HepG2 (cell line): ENCODE data around the gene TBC1D14. TPM values are rescaled to one million over a fixed set of nuclear protein-coding genes. Genes with fewer than 3 reads are reported as not detected.

ENCODE experiments used
- E2F5 ChIP-seq: sonication (generic); formaldehyde crosslinking; conservative IDR thresholded peaks from 2 replicates; pipeline ENCODE4 v1.4.0; 2020; ENCODE audit warnings: missing genetic modification reagents
- HMGXB4 ChIP-seq, 2 experiments: sonication (generic) in 1 of 2; formaldehyde crosslinking in 1 of 2; IDR thresholded peaks; 2 replicates each; pipeline versions ENCODE4 v1.4.0 to v1.6.1; 2018 to 2020; ENCODE audit warnings: missing genetic modification reagents in 2 of 2, borderline replicate concordance in 1 of 2, low read depth in 1 of 2, mild to moderate bottlenecking in 1 of 2, missing biosample characterization in 1 of 2
- KDM1A ChIP-seq: IDR thresholded peaks from 2 replicates; pipeline ENCODE4 v1.6.1; 2016; ENCODE audit warnings: missing compliant biosample characterization
- MXI1 ChIP-seq: IDR thresholded peaks from 3 replicates; pipeline ENCODE4 v1.6.1; 2012; ENCODE audit warnings: low read depth, low read length, inconsistent platforms, borderline replicate concordance
- NONO ChIP-seq, 2 experiments: fragments of 450-650 bp in 1 of 2; sonication (generic) in 1 of 2; formaldehyde crosslinking in 1 of 2; IDR thresholded peaks in 1 of 2; conservative IDR thresholded peaks in 1 of 2; 2 replicates each; pipeline versions ENCODE4 v1.6.1 to v1.8.0; 2017 to 2022; ENCODE audit warnings: mild to moderate bottlenecking in 1 of 2, missing genetic modification reagents in 1 of 2, moderate library complexity in 1 of 2
- NR2F6 ChIP-seq, 2 experiments: IDR thresholded peaks; 2 replicates each; pipeline ENCODE4 v1.6.1; 2016; ENCODE audit warnings: antibody characterized with exemption in 1 of 2, mild to moderate bottlenecking in 1 of 2
- SAP130 ChIP-seq: IDR thresholded peaks from 2 replicates; pipeline ENCODE4 v1.6.1; 2016; ENCODE audit warnings: low read depth
- SP1 ChIP-seq, 2 experiments: fragments of 450-650 bp in 1 of 2; sonication (generic) in 1 of 2; formaldehyde crosslinking in 1 of 2; IDR thresholded peaks; 2 replicates each; pipeline versions ENCODE4 v1.4.0 to v1.6.1; 2016 to 2020; ENCODE audit warnings: missing genetic modification reagents in 1 of 2
- SP140L ChIP-seq: sonication (generic); formaldehyde crosslinking; IDR thresholded peaks from 2 replicates; pipeline ENCODE4 v1.4.0; 2020; ENCODE audit warnings: missing genetic modification reagents, borderline replicate concordance
- XBP1 ChIP-seq: sonication (generic); formaldehyde crosslinking; IDR thresholded peaks from 2 replicates; pipeline ENCODE4 v1.5.0; 2020; ENCODE audit warnings: missing genetic modification reagents
- ZBTB2 ChIP-seq: sonication (generic); formaldehyde crosslinking; IDR thresholded peaks from 2 replicates; pipeline ENCODE4 v1.8.0; 2022; ENCODE audit warnings: low read depth, missing genetic modification reagents
- ZFP36L1 ChIP-seq: sonication (generic); formaldehyde crosslinking; IDR thresholded peaks from 2 replicates; pipeline ENCODE4 v1.8.0; 2022; ENCODE audit warnings: mild to moderate bottlenecking, missing genetic modification reagents, moderate library complexity
- ZNF264 ChIP-seq: sonication (generic); formaldehyde crosslinking; IDR thresholded peaks from 2 replicates; pipeline ENCODE4 v1.4.0; 2020; ENCODE audit warnings: missing genetic modification reagents
- ZNF3 ChIP-seq: IDR thresholded peaks from 2 replicates; pipeline ENCODE4 v1.7.0; 2017; ENCODE audit warnings: inconsistent platforms
- ZNF432 ChIP-seq: sonication (generic); formaldehyde crosslinking; IDR thresholded peaks from 2 replicates; pipeline ENCODE4 v1.5.0; 2020; ENCODE audit warnings: missing genetic modification reagents, mild to moderate bottlenecking, borderline replicate concordance
- ZNF644 ChIP-seq: IDR thresholded peaks from 2 replicates; pipeline ENCODE4 v1.6.1; 2016; ENCODE audit warnings: low read depth
- ZNF720 ChIP-seq: sonication (generic); formaldehyde crosslinking; IDR thresholded peaks from 2 replicates; pipeline ENCODE4 v1.4.0; 2020; ENCODE audit warnings: missing genetic modification reagents
- ZSCAN25 ChIP-seq: sonication (generic); formaldehyde crosslinking; IDR thresholded peaks from 2 replicates; pipeline ENCODE4 v1.8.0; 2022; ENCODE audit warnings: mild to moderate bottlenecking, missing genetic modification reagents
- ZSCAN9 ChIP-seq: IDR thresholded peaks from 2 replicates; pipeline ENCODE4 v1.6.1; 2016; ENCODE audit warnings: borderline replicate concordance
- polyA plus RNA-seq, 8 experiments: library from polyadenylated mRNA; depleted of rRNA in 3 of 8; stranded (reverse) in 7 of 8; unstranded in 1 of 8; fragments of >200 nt; fragmentation: Illumina TruSeq in 4 of 8; extraction: Trizol in 4 of 8; gene quantifications; 2 replicates each; pipeline versions ENCODE4 v1.2.1 to v1.2.3, GENCODE V29; 2011 to 2016; ENCODE audit warnings: low read depth in 4 of 8, missing spikeins in 1 of 8, mixed read lengths in 1 of 8; ENCODE audit not compliant: insufficient read depth in 1 of 8
- total RNA-seq, 5 experiments: library from RNA; depleted of rRNA; stranded (reverse); fragments of >200 nt; fragmentation: Illumina TruSeq; extraction: Trizol; gene quantifications; 2 replicates each; pipeline ENCODE4 v1.2.3, GENCODE V29; 2016; ENCODE audit warnings: low read depth in 1 of 5
- TF ChIP-seq, protein P1 (sequence below): sonication (generic); formaldehyde crosslinking; IDR thresholded peaks from 2 replicates; pipeline ENCODE4 v1.4.0; 2020; ENCODE audit warnings: missing genetic modification reagents, borderline replicate concordance
- TF ChIP-seq, protein P2 (sequence below): sonication (generic); formaldehyde crosslinking; IDR thresholded peaks from 2 replicates; pipeline ENCODE4 v1.5.0; 2020; ENCODE audit warnings: missing genetic modification reagents, mild to moderate bottlenecking, borderline replicate concordance
- TF ChIP-seq, protein P3 (sequence below): IDR thresholded peaks from 2 replicates; pipeline ENCODE4 v1.6.1; 2016; ENCODE audit warnings: missing compliant biosample characterization, missing genetic modification reagents, borderline replicate concordance

TBC1D14 gene
- total and polyA plus RNA-seq, 2 of the 13 experiments (the other 11 are each of a cell fraction or from before 2014, with no cell fraction given) = 29.5 to 46.5 TPM

- peak in 1 of 2 experiments; percentile 51; a peak in 1 of 4 replicates for TF ChIP-seq HMGXB4 (CRISPR knock-in tag; IDR thresholded peaks at IDR 0.05; ENCODE audit: borderline replicate concordance in 1 of 2, low read depth in 1 of 2)
- no peak for TF ChIP-seq NR2F6 (IDR thresholded peaks at IDR 0.05)
- 0 out of 2 replicates have a peak, but pooled peaks have one; percentile 25 for TF ChIP-seq NR2F6 (CRISPR knock-in tag; IDR thresholded peaks at IDR 0.05)
- TF ChIP-seq, protein P1, sequence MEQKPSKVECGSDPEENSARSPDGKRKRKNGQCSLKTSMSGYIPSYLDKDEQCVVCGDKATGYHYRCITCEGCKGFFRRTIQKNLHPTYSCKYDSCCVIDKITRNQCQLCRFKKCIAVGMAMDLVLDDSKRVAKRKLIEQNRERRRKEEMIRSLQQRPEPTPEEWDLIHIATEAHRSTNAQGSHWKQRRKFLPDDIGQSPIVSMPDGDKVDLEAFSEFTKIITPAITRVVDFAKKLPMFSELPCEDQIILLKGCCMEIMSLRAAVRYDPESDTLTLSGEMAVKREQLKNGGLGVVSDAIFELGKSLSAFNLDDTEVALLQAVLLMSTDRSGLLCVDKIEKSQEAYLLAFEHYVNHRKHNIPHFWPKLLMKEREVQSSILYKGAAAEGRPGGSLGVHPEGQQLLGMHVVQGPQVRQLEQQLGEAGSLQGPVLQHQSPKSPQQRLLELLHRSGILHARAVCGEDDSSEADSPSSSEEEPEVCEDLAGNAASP (CRISPR knock-in tag) = no peak
- TF ChIP-seq SAP130 (CRISPR knock-in tag) = peak; percentile 77
- TF ChIP-seq, protein P2, sequence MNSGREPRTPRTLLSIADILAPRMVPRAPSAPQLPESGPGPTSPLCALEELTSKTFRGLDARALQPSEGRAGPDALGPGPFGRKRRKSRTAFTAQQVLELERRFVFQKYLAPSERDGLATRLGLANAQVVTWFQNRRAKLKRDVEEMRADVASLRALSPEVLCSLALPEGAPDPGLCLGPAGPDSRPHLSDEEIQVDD (CRISPR knock-in tag) = no peak
- TF ChIP-seq ZBTB2 = no peak
- no peak for TF ChIP-seq XBP1 (CRISPR knock-in tag)
- TF ChIP-seq, protein P3, sequence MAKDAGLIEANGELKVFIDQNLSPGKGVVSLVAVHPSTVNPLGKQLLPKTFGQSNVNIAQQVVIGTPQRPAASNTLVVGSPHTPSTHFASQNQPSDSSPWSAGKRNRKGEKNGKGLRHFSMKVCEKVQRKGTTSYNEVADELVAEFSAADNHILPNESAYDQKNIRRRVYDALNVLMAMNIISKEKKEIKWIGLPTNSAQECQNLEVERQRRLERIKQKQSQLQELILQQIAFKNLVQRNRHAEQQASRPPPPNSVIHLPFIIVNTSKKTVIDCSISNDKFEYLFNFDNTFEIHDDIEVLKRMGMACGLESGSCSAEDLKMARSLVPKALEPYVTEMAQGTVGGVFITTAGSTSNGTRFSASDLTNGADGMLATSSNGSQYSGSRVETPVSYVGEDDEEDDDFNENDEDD (CRISPR knock-in tag) = no peak
- TF ChIP-seq NONO (IDR thresholded peaks at IDR 0.05) = no peak
- TF ChIP-seq NONO (CRISPR knock-in tag; conservative IDR thresholded peaks at IDR 0.05) = no peak
- TF ChIP-seq SP1 (IDR thresholded peaks at IDR 0.05) = no peak
- TF ChIP-seq SP1 (CRISPR knock-in tag; IDR thresholded peaks at IDR 0.05) = peak; percentile 19; the same call in 1 of the 2 replicates
- no peak for TF ChIP-seq ZNF720 (CRISPR knock-in tag)
- no peak for TF ChIP-seq E2F5 (CRISPR knock-in tag)
- no peak for TF ChIP-seq ZNF3
- TF ChIP-seq ZFP36L1 (CRISPR knock-in tag) = no peak
- 0 out of 2 replicates have a peak, but pooled peaks have one; percentile 44 for TF ChIP-seq ZSCAN9 (CRISPR knock-in tag)
- no peak for TF ChIP-seq ZNF264 (CRISPR knock-in tag)
- 0 out of 2 replicates have a peak, but pooled peaks have one; percentile 65 for TF ChIP-seq SP140L (CRISPR knock-in tag)
- TF ChIP-seq ZSCAN25 = no peak
- 0 out of 2 replicates have a peak, but pooled peaks have one; percentile 28 for TF ChIP-seq KDM1A (CRISPR knock-in tag)
- TF ChIP-seq ZNF644 (CRISPR knock-in tag) = 0 out of 2 replicates have a peak, but pooled peaks have one; percentile 37
- peak; percentile 23; the same call in 1 of the 3 replicates for TF ChIP-seq MXI1
- no peak for TF ChIP-seq ZNF432 (CRISPR knock-in tag)
Observed at GRCh38 chr4:6974138-6974848, 64.7 kb downstream of the TBC1D14 start (continued).
